NT2/D1 (cell line): Measurements from ENCODE around the gene TEX48.

Experiments used
- SUZ12 ChIP-seq: IDR thresholded peaks from 2 replicates; pipeline ENCODE4 v1.6.1; 2011; ENCODE audit not compliant: insufficient read length, insufficient read depth; ENCODE audit errors: extremely low read depth
- ZNF274 ChIP-seq: IDR thresholded peaks from 2 replicates; pipeline ENCODE4 v1.6.1; 2011; ENCODE audit warnings: mild to moderate bottlenecking, low read depth, low read length

GRCh38 chr9:114631166-114631565 is 50.8 kb downstream of the TEX48 start:
- TF ChIP-seq SUZ12: no peak
- no peak for TF ChIP-seq ZNF274
